Mammary epithelial cell (primary cell): ENCODE results near the gene STPG4.

ENCODE experiments used
- CTCF ChIP-seq, 2 donors: IDR thresholded peaks in 1 of 2; conservative IDR thresholded peaks in 1 of 2; 2 replicates each; pipeline ENCODE4 v1.5.1; 2011 to 2012; ENCODE audit warnings: inconsistent platforms in 2 of 2, low read length in 2 of 2, mild to moderate bottlenecking in 2 of 2, control low read depth in 1 of 2, low read depth in 1 of 2; ENCODE audit not compliant: insufficient read depth in 1 of 2; ENCODE audit errors: extremely low read depth in 1 of 2
- EZH2 ChIP-seq: IDR thresholded peaks from 2 replicates; pipeline ENCODE4 v1.6.1; 2012; ENCODE audit warnings: low read length, inconsistent platforms, borderline replicate concordance

GRCh38 chr2:47041891-47042684, 113.0 kb downstream of the STPG4 start:
- TF ChIP-seq CTCF (conservative IDR thresholded peaks at IDR 0.05 in 1 of 2, IDR thresholded peaks at IDR 0.05 in 1 of 2; ENCODE audit: extremely low read depth in 1 of 2, insufficient read depth in 1 of 2, low read depth in 1 of 2, low read length in 2 of 2) (no peak), EZH2 (no peak)
